Measurements from ENCODE around the gene STK11. TPM values are rescaled to one million over a fixed set of nuclear protein-coding genes. Genes with fewer than 3 reads are reported as not detected.

STK11 gene
- total RNA-seq, 1 donor from 2014 or later, result 71.8 TPM

DNA sequence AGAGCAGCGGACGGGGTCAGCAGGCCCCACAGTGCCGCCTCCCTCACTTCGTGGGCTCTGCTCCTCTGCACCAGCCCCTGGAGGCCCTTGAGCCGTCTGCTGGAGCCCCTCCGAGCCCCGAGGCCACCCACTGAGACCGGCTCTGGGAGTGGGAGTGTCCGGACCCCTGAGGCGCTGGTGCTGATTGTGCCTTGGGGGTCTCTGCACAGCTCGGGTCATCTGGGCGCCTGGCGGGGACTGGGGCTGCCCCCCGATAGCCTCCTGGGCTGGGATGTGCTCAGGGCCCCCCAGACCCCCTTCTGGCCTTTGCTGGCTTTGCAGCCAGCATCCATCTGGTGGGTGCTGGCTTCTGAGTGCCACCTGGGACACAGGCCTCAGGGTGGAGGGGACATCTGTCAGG, 16.8 kb downstream of the STK11 start:
- no peak overlapping the region for H3K27ac Mint-ChIP-seq
- no peak overlapping the region for H3K4me3 Mint-ChIP-seq
- TF ChIP-seq, protein P1, sequence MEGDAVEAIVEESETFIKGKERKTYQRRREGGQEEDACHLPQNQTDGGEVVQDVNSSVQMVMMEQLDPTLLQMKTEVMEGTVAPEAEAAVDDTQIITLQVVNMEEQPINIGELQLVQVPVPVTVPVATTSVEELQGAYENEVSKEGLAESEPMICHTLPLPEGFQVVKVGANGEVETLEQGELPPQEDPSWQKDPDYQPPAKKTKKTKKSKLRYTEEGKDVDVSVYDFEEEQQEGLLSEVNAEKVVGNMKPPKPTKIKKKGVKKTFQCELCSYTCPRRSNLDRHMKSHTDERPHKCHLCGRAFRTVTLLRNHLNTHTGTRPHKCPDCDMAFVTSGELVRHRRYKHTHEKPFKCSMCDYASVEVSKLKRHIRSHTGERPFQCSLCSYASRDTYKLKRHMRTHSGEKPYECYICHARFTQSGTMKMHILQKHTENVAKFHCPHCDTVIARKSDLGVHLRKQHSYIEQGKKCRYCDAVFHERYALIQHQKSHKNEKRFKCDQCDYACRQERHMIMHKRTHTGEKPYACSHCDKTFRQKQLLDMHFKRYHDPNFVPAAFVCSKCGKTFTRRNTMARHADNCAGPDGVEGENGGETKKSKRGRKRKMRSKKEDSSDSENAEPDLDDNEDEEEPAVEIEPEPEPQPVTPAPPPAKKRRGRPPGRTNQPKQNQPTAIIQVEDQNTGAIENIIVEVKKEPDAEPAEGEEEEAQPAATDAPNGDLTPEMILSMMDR (IDR thresholded peaks at IDR 0.05; ENCODE audit: unreplicated experiment), result no peak
- no peaks in the 10 kb centered on the region for H3K36me3 Mint-ChIP-seq
- H3K9me3 Mint-ChIP-seq, result no peaks in the 10 kb centered on the region
- no peak for DNase-seq (ENCODE audit: low spot score in 2 of 2, unreplicated experiment in 2 of 2)
- no peaks in the 10 kb centered on the region for H3K27me3 Mint-ChIP-seq (ENCODE audit: low read depth)
- peaks cover 2% of the 10 kb centered on the region for H3K4me1 Mint-ChIP-seq

DNA sequence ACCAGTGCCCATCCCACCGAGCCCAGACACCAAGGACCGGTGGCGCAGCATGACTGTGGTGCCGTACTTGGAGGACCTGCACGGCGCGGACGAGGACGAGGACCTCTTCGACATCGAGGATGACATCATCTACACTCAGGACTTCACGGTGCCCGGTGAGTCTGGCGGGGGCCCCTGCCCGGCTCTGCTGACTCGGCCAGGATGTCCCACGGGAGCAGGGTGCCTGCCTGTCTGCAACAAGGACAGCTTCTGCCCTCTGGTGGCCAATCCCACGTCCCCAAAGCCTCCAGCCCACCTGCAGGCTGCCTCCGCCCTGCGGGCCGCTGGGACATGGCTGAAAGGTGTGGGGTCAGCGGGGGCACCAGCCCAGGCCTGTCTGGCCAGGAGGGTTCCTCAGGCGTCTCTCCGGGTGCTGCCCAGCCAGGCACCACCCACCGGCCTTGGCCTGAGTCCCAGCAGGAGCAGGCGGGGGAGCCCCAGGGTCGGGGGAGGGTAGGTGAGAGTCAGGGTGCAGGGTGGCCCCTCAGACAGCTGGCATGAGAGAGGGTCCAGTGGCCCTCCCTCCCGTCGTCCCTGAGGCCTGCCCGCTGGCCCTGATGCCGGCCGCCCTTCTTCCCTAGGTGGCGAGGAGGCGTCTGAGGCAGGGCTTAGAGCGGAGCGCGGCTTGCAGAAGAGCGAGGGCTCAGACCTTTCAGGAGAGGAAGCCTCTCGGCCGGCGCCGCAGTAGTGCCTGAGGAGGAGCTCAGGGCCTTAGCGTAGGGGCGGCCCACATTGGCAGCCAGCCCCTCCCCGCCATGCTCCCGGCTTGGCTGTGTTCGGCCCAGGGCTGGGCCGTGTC, 17.7 kb downstream of the STK11 start:
- Mint-ChIP-seq H3K4me1 (peaks cover under 1% of the 10 kb centered on the region), H3K4me3 (no peak overlapping the region), H3K27me3 (ENCODE audit: low read depth) (no peaks in the 10 kb centered on the region), H3K27ac (no peak overlapping the region), H3K36me3 (peaks cover 3% of the 10 kb centered on the region), H3K9me3 (no peaks in the 10 kb centered on the region)
- TF ChIP-seq, protein P1 (IDR thresholded peaks at IDR 0.05; ENCODE audit: unreplicated experiment), result no peak
- no peak for DNase-seq (ENCODE audit: low spot score in 2 of 2, unreplicated experiment in 2 of 2)

DNA sequence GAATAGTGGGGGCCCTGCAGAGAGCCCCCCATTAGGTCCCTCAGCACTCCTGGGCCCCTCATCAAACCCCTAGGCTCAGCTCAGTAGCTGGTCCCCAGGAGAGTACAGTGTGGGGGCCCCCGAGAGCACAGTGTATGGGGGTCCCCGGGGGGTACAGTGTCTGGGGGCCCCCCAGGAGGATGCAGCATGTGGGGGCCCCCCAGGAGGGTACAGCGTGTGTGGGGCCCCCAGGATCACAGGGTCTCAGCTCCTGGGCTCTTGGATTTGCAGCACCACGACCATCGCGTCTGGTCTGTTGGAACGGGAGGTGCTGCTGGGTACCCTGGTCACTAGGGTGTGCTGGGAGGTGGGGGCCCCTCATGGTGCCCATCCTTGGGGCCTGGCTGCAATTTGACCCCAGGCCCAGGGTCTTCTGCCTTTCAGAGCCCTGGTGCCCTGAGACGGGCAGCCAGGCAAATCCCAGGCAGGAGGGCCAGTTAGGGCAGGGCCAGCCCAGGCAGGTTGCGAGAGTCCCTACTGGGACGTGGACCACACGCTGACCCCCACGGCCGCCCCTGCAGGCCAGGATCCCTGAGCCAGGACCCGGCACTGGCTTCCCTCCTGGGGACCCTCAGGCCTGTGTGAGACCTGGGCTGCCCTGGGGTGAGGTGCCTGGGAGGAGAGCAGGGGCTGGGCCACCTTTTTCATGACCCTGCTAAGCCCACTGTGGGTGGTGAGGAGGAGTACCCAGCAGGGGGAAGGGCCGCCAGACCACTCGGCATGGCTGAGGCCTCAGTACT, 18.7 kb downstream of the STK11 start:
- H3K27me3 Mint-ChIP-seq (ENCODE audit: low read depth), result no peaks in the 10 kb centered on the region
- TF ChIP-seq, protein P1 (IDR thresholded peaks at IDR 0.05; ENCODE audit: unreplicated experiment), result no peak
- peaks cover 3% of the 10 kb centered on the region for H3K36me3 Mint-ChIP-seq
- H3K9me3 Mint-ChIP-seq, result no peaks in the 10 kb centered on the region
- H3K27ac Mint-ChIP-seq, result no peak overlapping the region
- no peaks in the 10 kb centered on the region for H3K4me1 Mint-ChIP-seq
- no peak for DNase-seq (ENCODE audit: low spot score in 2 of 2, unreplicated experiment in 2 of 2)
- H3K4me3 Mint-ChIP-seq, result no peak overlapping the region

DNA sequence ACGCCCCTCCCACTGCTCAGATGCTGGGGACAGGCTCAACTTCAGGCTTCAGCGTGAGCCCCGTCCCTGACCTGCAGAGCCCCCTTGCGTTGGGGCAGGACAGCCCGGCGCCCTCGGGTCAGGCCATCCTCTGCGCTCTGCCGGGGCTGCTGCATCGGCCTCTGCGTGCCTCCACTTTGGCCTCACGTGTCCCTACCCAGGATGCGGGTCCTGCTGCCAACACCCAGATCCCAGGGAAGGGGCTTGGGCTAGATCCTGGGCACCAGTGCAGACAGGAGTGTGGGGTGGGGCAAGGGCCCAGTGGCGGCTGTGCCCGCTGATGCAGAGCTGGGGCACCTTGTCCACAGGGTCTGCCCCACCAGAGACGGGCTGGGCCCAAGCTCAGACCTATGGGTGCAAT, 19.3 kb downstream of the STK11 start:
- H3K27ac Mint-ChIP-seq, result no peak overlapping the region
- H3K4me1 Mint-ChIP-seq, result no peaks in the 10 kb centered on the region
- H3K4me3 Mint-ChIP-seq, result no peak overlapping the region
- TF ChIP-seq, protein P1 (IDR thresholded peaks at IDR 0.05; ENCODE audit: unreplicated experiment), result no peak
- no peaks in the 10 kb centered on the region for H3K27me3 Mint-ChIP-seq (ENCODE audit: low read depth)
- no peaks in the 10 kb centered on the region for H3K9me3 Mint-ChIP-seq
- H3K36me3 Mint-ChIP-seq, result peaks cover 3% of the 10 kb centered on the region
- no peak for DNase-seq (ENCODE audit: low spot score in 2 of 2, unreplicated experiment in 2 of 2)

DNA sequence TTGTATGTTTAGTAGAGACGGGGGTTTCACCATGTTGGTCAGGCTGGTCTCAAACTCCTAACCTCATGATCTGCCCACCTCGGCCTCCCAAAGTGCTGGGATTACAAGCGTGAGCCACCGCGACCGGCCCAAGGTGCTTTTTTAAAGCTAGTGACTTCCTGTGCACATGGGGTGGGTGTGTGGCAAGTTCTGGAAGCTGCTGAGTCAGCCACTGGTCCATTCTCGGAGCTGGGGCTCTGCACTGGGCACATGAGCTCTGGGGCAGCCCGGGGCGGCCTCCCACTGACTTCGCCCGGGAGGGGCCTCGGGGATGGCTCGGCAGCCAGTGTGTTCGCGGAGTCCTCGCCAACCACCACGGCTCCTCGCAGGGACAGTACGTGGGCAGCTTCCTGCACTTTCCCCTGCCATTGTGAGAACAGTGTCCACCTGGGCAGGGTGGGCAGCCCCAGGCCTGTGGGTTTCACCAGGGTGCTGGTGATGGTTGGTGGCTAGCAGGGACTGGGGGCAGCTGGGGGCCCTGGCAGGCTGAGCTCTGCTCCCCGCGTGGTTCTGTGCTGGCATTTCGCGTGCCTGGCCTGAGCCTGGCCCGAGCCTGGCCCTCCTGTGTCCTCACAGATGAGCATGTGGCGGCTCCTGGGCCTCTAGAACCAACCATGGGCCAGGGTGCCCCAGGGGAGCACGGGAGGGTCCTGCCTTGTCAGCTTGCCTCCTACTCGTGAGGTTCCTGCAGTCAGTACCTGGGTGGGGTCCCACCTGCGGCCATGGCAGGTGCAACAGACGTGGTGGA, 20.1 kb downstream of the STK11 start:
- Mint-ChIP-seq H3K9me3 (no peaks in the 10 kb centered on the region), H3K4me1 (no peaks in the 10 kb centered on the region), H3K27me3 (ENCODE audit: low read depth) (no peaks in the 10 kb centered on the region), H3K36me3 (peaks cover 3% of the 10 kb centered on the region), H3K4me3 (no peak overlapping the region), H3K27ac (no peak overlapping the region)
- TF ChIP-seq, protein P1 (IDR thresholded peaks at IDR 0.05; ENCODE audit: unreplicated experiment), result no peak
- DNase-seq (ENCODE audit: low spot score in 2 of 2, unreplicated experiment in 2 of 2), result no peak
